Esophagus muscularis mucosa (tissue), 4 donors: Measurements from ENCODE around the gene SLC24A3. TPM values are rescaled to one million over a fixed set of nuclear protein-coding genes. Genes with fewer than 3 reads are reported as not detected.

ENCODE experiments used
- DNase-seq: peaks from one replicate; pipeline ENCODE4 v3.0.0-alpha.2; 2017; ENCODE audit errors: extremely low spot score
- H3K27ac ChIP-seq, 4 donors: fragments of 200-600 bp; sonication (generic); replicated peaks in 1 of 4; 1 replicate in 3 of 4; 2 replicates in 1 of 4; pipeline ENCODE4 v1.5.1; 2016 to 2019; ENCODE audit warnings: mild to moderate bottlenecking in 1 of 4
- H3K27me3 ChIP-seq, 4 donors: fragments of 200-600 bp; sonication (generic); one replicate each; pipeline versions ENCODE4 v1.5.1 to v1.6.0; 2016 to 2019
- H3K36me3 ChIP-seq, 4 donors: fragments of 200-600 bp; sonication (generic); one replicate each; pipeline ENCODE4 v1.5.1; 2016 to 2019
- H3K4me1 ChIP-seq, 4 donors: fragments of 200-600 bp; sonication (generic); one replicate each; pipeline ENCODE4 v1.5.1; 2016 to 2019
- H3K4me3 ChIP-seq, 4 donors: fragments of 200-600 bp; sonication (generic); 1 replicate in 2 of 4; 2 replicates in 2 of 4; pipeline ENCODE4 v1.5.1; 2016 to 2019; ENCODE audit warnings: mild to moderate bottlenecking in 4 of 4, moderate library complexity in 1 of 4
- H3K9me3 ChIP-seq, 4 donors: fragments of 200-600 bp; sonication (generic); 1 replicate in 3 of 4; 2 replicates in 1 of 4; pipeline ENCODE4 v1.5.1; 2016 to 2019
- CTCF ChIP-seq, 3 experiments: fragments of 200-600 bp in 2 of 3; fragments of 450-650 bp in 1 of 3; sonication (generic) in 2 of 3; IDR thresholded peaks; one replicate each; pipeline ENCODE4 v1.5.1; 2017 to 2019; ENCODE audit warnings: antibody characterized with exemption in 3 of 3, mild to moderate bottlenecking in 2 of 3, moderate library complexity in 1 of 3
- EP300 ChIP-seq: sonication (generic); formaldehyde crosslinking; IDR thresholded peaks from one replicate; pipeline ENCODE4 v1.6.1; 2017; ENCODE audit warnings: antibody characterized with exemption
- POLR2A ChIP-seq: fragments of 450-650 bp; IDR thresholded peaks from one replicate; pipeline ENCODE4 v1.6.1; 2017; ENCODE audit warnings: antibody characterized with exemption, moderate library complexity, mild to moderate bottlenecking, low read depth
- POLR2AphosphoS5 ChIP-seq, 2 donors: sonication (generic); formaldehyde crosslinking; IDR thresholded peaks; one replicate each; pipeline ENCODE4 v1.6.1; 2017; ENCODE audit warnings: antibody characterized with exemption in 2 of 2
- WGBS: methylation state at CpG from one replicate; pipeline ENCODE4 v1.1.5; 2018; 5-methylcytosine and 5-hydroxymethylcytosine counted together
- intact Hi-C: fragments of 100-400 bp; cut with DNase I; formaldehyde crosslinking; loops from one replicate; pipeline ENCODE4 v1.15.1; 2023
- total RNA-seq, 4 donors: library from RNA; depleted of rRNA; stranded (reverse); fragments of >200 nt; gene quantifications; one replicate each; pipeline versions ENCODE4 v1.1.0 to v1.2.1, GENCODE V29; 2016

SLC24A3 gene
- total RNA-seq, 4 donors from 2014 or later = 4.6 to 11.5 (median 6.6) TPM

GRCh38 chr20:19453862-19454261 lies 241.4 kb downstream of the SLC24A3 start:
- Histone ChIP-seq H3K4me1 (peaks cover 5 to 41% (median 27%) of the 10 kb centered on the region in 4 donors), H3K9me3 (no peaks in the 10 kb centered on the region), H3K27ac (no peak overlapping the region), H3K27me3 (no peaks in the 10 kb centered on the region), H3K36me3 (no peaks in the 10 kb centered on the region), H3K4me3 (no peak overlapping the region)
- no peak for TF ChIP-seq POLR2A
- TF ChIP-seq CTCF (IDR thresholded peaks at IDR 0.05) = no peak
- no peak for TF ChIP-seq POLR2AphosphoS5 (IDR thresholded peaks at IDR 0.05)
- no peak for TF ChIP-seq EP300
- WGBS = 90% methylated on average over 6 of the region's 6 CpGs
- intact Hi-C loops = no loop called here
- no peak for DNase-seq

- Histone ChIP-seq H3K4me3 (no peak overlapping the region), H3K4me1 (peaks cover 5 to 28% (median 20%) of the 10 kb centered on the region in 4 donors), H3K27me3 (no peaks in the 10 kb centered on the region), H3K36me3 (no peaks in the 10 kb centered on the region), H3K27ac (no peak overlapping the region), H3K9me3 (no peaks in the 10 kb centered on the region)
- no peak for TF ChIP-seq POLR2A
- no peak for TF ChIP-seq CTCF (IDR thresholded peaks at IDR 0.05)
- TF ChIP-seq EP300 = no peak
- TF ChIP-seq POLR2AphosphoS5 (IDR thresholded peaks at IDR 0.05) = no peak
- intact Hi-C loops = no loop called here
- DNase-seq = no peak
- 38% methylated on average over 2 of the region's 2 CpGs for WGBS
Observed at GRCh38 chr20:19456595-19457395, 244.4 kb downstream of the SLC24A3 start.

GRCh38 chr20:19457611-19458010 lies 245.2 kb downstream of the SLC24A3 start:
- intact Hi-C loops = no loop called here
- H3K27ac ChIP-seq = no peak overlapping the region
- no peak for DNase-seq

GRCh38 chr20:19460386-19460785 lies 247.9 kb downstream of the SLC24A3 start:
- no peak for DNase-seq
- TF ChIP-seq POLR2AphosphoS5 (IDR thresholded peaks at IDR 0.05) (no peak), CTCF (IDR thresholded peaks at IDR 0.05) (no peak), POLR2A (no peak), EP300 (no peak)

More at GRCh38 chr20:19457611-19458010, 245.2 kb downstream of the SLC24A3 start:
- no peak for TF ChIP-seq POLR2AphosphoS5 (IDR thresholded peaks at IDR 0.05)
- TF ChIP-seq CTCF (IDR thresholded peaks at IDR 0.05) = no peak
- TF ChIP-seq EP300 = no peak
- TF ChIP-seq POLR2A = no peak
- no peak overlapping the region for H3K4me3 ChIP-seq
- H3K36me3 ChIP-seq = no peaks in the 10 kb centered on the region
- no peaks in the 10 kb centered on the region for H3K9me3 ChIP-seq
- no peaks in the 10 kb centered on the region for H3K27me3 ChIP-seq
- peaks cover 5 to 19% (median 15%) of the 10 kb centered on the region in 4 donors for H3K4me1 ChIP-seq
- 71% methylated on average over 3 of the region's 3 CpGs for WGBS

More at GRCh38 chr20:19460386-19460785, 247.9 kb downstream of the SLC24A3 start:
- Histone ChIP-seq H3K9me3 (no peaks in the 10 kb centered on the region), H3K36me3 (no peaks in the 10 kb centered on the region), H3K27me3 (no peaks in the 10 kb centered on the region), H3K27ac (no peak overlapping the region), H3K4me3 (no peak overlapping the region), H3K4me1 (peaks cover 5 to 17% (median 9%) of the 10 kb centered on the region in 4 donors)
- WGBS = 75% methylated on average over 6 of the region's 6 CpGs
- intact Hi-C loops = no loop called here
